ENCODE measurements around the gene KRT86. TPM values are rescaled to one million over a fixed set of nuclear protein-coding genes. Genes with fewer than 3 reads are reported as not detected.
A peak's percentile ranks its signal among the peaks of the same experiment; 100 is the strongest.

KRT86 gene
- total and polyA plus RNA-seq, 9 of the 15 experiments (the other 6 are each of a cell fraction or from before 2014, with no cell fraction given), result not detected

DNA sequence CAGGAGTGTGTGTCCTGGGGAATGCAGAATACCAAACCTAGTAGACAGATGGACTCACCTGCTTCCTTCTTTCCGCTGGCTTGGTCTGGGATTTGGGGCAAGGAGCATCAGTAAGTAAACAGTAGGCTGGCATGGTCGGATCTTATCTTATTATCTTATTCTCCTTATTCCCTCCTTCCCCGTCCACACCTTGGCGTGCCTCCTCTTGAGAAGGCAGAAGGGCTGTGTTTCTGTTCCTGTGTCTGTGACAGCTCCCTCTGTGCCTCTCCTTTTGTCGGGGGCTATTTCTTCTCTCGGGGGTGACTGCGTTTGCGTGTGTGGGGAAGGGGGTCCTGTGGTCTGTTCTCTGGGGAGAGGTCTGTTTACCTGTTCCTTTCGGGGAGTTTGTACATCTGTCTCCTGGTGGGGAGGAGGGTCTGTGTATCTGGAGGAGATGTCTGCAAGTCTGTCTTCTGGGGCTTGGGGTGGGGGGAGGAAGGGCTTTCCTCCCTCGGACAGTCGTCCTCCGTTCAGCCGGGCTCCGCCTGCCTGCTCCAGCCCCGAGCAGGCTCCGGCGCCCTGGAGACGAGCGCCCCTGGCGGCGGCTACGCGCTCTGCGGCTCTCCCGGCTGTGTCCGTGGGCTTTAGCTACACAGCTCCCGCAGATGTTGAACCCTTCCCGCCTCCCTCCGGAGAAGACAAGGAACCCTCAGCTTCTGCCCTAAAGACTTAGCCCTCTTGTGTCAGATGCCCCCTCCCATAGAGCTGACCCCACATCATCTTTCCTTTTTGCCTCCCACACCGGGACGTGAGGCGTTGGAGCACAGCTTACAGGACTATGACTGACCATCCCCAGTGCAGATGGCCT lies 4.4 kb downstream of the KRT86 start:
- ATAC-seq (peak; percentile 98), FAIRE-seq (peak; percentile 72), DNase-seq (ENCODE audit: extremely low read depth in 1 of 4, low spot score in 3 of 4) (peak; percentile 74 to 91 (median 88))
- Histone ChIP-seq H3K9ac (ENCODE audit: insufficient read depth in 1 of 2, low read depth in 2 of 2, low read length in 2 of 2) (no peak overlapping the region), H3K4me2 (ENCODE audit: insufficient read depth, low read length) (peak overlapping the region; percentile 58), H3K9me3 (replicated peaks; ENCODE audit: control insufficient read depth, insufficient read depth, low read depth, low read length) (no peaks in the 10 kb centered on the region), H3K4me1 (replicated peaks in 1 of 2; ENCODE audit: control insufficient read depth in 2 of 2, insufficient read depth in 2 of 2, low read length in 2 of 2) (peaks cover 6 to 22% of the 10 kb centered on the region in 2 experiments; a peak in 4 of 5 replicates), H3K79me2 (ENCODE audit: control insufficient read depth, insufficient read depth, low read length) (no peaks in the 10 kb centered on the region), H3K27ac (ENCODE audit: extremely low read depth, low read depth, low read length) (no peak overlapping the region), H3K9me1 (ENCODE audit: control insufficient read depth, insufficient read depth, low read length) (no peaks in the 10 kb centered on the region), H4K20me1 (replicated peaks; ENCODE audit: control insufficient read depth, insufficient read depth, low read length) (no peaks in the 10 kb centered on the region; the same call in 1 of the 2 replicates), H3K36me3 (ENCODE audit: control insufficient read depth, insufficient read depth, low read length) (no peaks in the 10 kb centered on the region), H3K4me3 (no peak overlapping the region), H2AFZ (ENCODE audit: low read depth, low read length) (peak overlapping the region; percentile 49), H3K27me3 (ENCODE audit: control insufficient read depth in 2 of 2, insufficient read depth in 2 of 2, low read length in 2 of 2) (peaks cover 0 to 19% of the 10 kb centered on the region in 2 experiments; a peak in 2 of 5 replicates)
- in situ Hi-C loops (cut with MboI), result no loop called here
- CTCF ChIA-PET (ENCODE audit: low intra/inter-chr PET ratio), result interaction anchor here (0.7 kb wide), 1 partner anchor 162 kb away, joined by 4 read pairs; no protein-coding TSS in a partner anchor
- 3% methylated on average over 29 of the region's 32 CpGs for WGBS (ENCODE audit: insufficient coverage, low coverage, missing lambda C conversion rate)
- POLR2A ChIA-PET, result interaction anchor here (0.6 to 1.3 kb wide), 5 partner anchors 10 to 303 kb away, joined by 3 to 5 read pairs (median 3); no protein-coding TSS in a partner anchor
- intact Hi-C loops (cut with micrococcal nuclease), result no loop called here
- BruUV-seq (replicated peaks), result no TSS peak
- TF ChIP-seq, protein P1, sequence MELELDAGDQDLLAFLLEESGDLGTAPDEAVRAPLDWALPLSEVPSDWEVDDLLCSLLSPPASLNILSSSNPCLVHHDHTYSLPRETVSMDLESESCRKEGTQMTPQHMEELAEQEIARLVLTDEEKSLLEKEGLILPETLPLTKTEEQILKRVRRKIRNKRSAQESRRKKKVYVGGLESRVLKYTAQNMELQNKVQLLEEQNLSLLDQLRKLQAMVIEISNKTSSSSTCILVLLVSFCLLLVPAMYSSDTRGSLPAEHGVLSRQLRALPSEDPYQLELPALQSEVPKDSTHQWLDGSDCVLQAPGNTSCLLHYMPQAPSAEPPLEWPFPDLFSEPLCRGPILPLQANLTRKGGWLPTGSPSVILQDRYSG (tag; conservative IDR thresholded peaks at IDR 0.05; ENCODE audit: low read depth), result no peak
- TF ChIP-seq ATF7 (IDR thresholded peaks at IDR 0.05), result 0 out of 2 replicates have a peak, but pooled peaks have one; percentile 21
- TF ChIP-seq, protein P2, sequence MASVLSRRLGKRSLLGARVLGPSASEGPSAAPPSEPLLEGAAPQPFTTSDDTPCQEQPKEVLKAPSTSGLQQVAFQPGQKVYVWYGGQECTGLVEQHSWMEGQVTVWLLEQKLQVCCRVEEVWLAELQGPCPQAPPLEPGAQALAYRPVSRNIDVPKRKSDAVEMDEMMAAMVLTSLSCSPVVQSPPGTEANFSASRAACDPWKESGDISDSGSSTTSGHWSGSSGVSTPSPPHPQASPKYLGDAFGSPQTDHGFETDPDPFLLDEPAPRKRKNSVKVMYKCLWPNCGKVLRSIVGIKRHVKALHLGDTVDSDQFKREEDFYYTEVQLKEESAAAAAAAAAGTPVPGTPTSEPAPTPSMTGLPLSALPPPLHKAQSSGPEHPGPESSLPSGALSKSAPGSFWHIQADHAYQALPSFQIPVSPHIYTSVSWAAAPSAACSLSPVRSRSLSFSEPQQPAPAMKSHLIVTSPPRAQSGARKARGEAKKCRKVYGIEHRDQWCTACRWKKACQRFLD (CRISPR knock-in tag; IDR thresholded peaks at IDR 0.05), result no peak
- no peak for TF ChIP-seq ZNF76 (CRISPR knock-in tag; IDR thresholded peaks at IDR 0.05; ENCODE audit: borderline replicate concordance)
- TF ChIP-seq, protein P3, sequence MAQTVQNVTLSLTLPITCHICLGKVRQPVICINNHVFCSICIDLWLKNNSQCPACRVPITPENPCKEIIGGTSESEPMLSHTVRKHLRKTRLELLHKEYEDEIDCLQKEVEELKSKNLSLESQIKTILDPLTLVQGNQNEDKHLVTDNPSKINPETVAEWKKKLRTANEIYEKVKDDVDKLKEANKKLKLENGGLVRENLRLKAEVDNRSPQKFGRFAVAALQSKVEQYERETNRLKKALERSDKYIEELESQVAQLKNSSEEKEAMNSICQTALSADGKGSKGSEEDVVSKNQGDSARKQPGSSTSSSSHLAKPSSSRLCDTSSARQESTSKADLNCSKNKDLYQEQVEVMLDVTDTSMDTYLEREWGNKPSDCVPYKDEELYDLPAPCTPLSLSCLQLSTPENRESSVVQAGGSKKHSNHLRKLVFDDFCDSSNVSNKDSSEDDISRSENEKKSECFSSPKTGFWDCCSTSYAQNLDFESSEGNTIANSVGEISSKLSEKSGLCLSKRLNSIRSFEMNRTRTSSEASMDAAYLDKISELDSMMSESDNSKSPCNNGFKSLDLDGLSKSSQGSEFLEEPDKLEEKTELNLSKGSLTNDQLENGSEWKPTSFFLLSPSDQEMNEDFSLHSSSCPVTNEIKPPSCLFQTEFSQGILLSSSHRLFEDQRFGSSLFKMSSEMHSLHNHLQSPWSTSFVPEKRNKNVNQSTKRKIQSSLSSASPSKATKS (CRISPR knock-in tag; IDR thresholded peaks at IDR 0.05), result peak; percentile 9; the same call in 1 of the 2 replicates
- peak; percentile 47 for TF ChIP-seq SMC3 (conservative IDR thresholded peaks at IDR 0.05; ENCODE audit: insufficient read depth, low read depth, low read length)
- TF ChIP-seq RBBP5 (IDR thresholded peaks at IDR 0.05; ENCODE audit: borderline replicate concordance, insufficient read depth, low read length, poor library complexity, severe bottlenecking), result no peak
- 0 out of 2 replicates have a peak, but pooled peaks have one; percentile 19 for TF ChIP-seq ZNF263 (CRISPR knock-in tag; IDR thresholded peaks at IDR 0.05; ENCODE audit: borderline replicate concordance)
- TF ChIP-seq ZNF764 (CRISPR knock-in tag; IDR thresholded peaks at IDR 0.05; ENCODE audit: low read depth), result no peak
- no peak for TF ChIP-seq ZNF696 (CRISPR knock-in tag; conservative IDR thresholded peaks at IDR 0.05)
- peak; percentile 60 for TF ChIP-seq SMAD4 (CRISPR knock-in tag; conservative IDR thresholded peaks at IDR 0.05)
- TF ChIP-seq MCM2 (IDR thresholded peaks at IDR 0.05; ENCODE audit: low read depth), result no peak
- TF ChIP-seq, protein P4, sequence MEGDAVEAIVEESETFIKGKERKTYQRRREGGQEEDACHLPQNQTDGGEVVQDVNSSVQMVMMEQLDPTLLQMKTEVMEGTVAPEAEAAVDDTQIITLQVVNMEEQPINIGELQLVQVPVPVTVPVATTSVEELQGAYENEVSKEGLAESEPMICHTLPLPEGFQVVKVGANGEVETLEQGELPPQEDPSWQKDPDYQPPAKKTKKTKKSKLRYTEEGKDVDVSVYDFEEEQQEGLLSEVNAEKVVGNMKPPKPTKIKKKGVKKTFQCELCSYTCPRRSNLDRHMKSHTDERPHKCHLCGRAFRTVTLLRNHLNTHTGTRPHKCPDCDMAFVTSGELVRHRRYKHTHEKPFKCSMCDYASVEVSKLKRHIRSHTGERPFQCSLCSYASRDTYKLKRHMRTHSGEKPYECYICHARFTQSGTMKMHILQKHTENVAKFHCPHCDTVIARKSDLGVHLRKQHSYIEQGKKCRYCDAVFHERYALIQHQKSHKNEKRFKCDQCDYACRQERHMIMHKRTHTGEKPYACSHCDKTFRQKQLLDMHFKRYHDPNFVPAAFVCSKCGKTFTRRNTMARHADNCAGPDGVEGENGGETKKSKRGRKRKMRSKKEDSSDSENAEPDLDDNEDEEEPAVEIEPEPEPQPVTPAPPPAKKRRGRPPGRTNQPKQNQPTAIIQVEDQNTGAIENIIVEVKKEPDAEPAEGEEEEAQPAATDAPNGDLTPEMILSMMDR (IDR thresholded peaks at IDR 0.05 in 2 of 3, conservative IDR thresholded peaks at IDR 0.05 in 1 of 3; ENCODE audit: insufficient read depth in 2 of 3, low read depth in 1 of 3, low read length in 3 of 3), result peak; percentile 91 to 94 (median 93)
